ENCODE data around the gene JAM3. TPM values are rescaled to one million over a fixed set of nuclear protein-coding genes. Genes with fewer than 3 reads are reported as not detected.

JAM3 gene
- 9.0 and 14.5 TPM in 2 replicates for total RNA-seq (2021)
- Bru-seq, nascent RNA = percentile 49 among the genes with signal in this experiment
- BruChase-seq, experiment 1, labeled RNA remaining after a 2-hour chase = percentile 51 among the genes with signal in this experiment
- percentile 56 among the genes with signal in this experiment for BruChase-seq, experiment 2, labeled RNA remaining after a 6-hour chase
- long read RNA-seq, transcript JAM3-201 (9 exons, 3,912 nt) = major isoform, 38 of 43 reads
- long read RNA-seq, partial matches to known transcripts = 2 of 43 reads
- long read RNA-seq, other reads (novel, unspliced or antisense) = 3 of 43 reads

DNA sequence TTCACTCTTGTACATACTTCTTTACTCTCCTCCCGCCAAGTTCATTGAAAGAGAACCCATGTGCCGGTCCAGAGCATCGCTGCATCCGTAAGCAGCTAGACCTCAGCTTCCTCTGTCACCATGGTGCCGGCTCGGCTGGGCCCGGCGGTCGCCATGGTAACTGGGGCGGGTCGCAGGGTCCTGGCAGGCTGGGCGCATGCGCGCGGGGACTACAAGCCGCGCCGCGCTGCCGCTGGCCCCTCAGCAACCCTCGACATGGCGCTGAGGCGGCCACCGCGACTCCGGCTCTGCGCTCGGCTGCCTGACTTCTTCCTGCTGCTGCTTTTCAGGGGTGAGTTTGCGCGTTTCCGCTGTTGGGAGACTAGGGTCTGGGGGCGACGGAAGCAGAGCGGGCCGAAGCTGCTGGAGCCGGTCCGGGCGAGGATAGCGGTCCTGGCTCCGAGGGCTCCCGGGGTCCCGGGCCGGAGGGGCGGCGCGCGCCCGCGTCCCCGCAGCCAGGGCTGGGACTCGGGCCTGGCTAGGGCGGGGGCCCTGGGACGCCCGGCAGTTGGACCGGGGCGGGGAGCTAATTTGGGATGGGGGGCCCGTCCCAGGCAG lies at the start of gene JAM3:
Gene JAM3, plus strand, starts transcription at position 244 of the 597 bp plus-strand sequence. Its CDS starts 12 bp downstream, at position 256.
- TF ChIP-seq EZH2 (IDR thresholded peaks at IDR 0.05; ENCODE audit: borderline replicate concordance, low read depth, low read length, poor library complexity, severe bottlenecking) (no peak), CTCF (conservative IDR thresholded peaks at IDR 0.05; ENCODE audit: low read depth, low read length) (no peak)
- peaks cover 57% of the 10 kb centered on the region for H3K27me3 ChIP-seq (replicated peaks; ENCODE audit: insufficient read depth, low read depth, low read length, poor library complexity)
- H3K4me1 ChIP-seq (ENCODE audit: insufficient read depth, low read length, poor library complexity, severe bottlenecking) = peaks cover 9% of the 10 kb centered on the region
- ChIA-PET POLR2A (ENCODE audit: low non-redundant PET) (interaction anchor here (0.6 kb wide), 1 partner anchor 9 kb away, joined by 25 read pairs; no protein-coding TSS in a partner anchor), CTCF (no interaction called here)
- no TSS peak for BruUV-seq (replicated peaks)
- no peak within 1 kb of the TSS for H3K27ac ChIP-seq (ENCODE audit: low read depth, low read length, poor library complexity, severe bottlenecking)
- H3K36me3 ChIP-seq (ENCODE audit: insufficient read depth, low read length, poor library complexity, severe bottlenecking) = no peaks in the 10 kb centered on the region
- peak within 1 kb of the TSS; percentile 68 for H3K4me3 ChIP-seq (ENCODE audit: low read depth, low read length, poor library complexity, severe bottlenecking)
- DNase-seq (ENCODE audit: low spot score) = peak; percentile 95
- H3K9me3 ChIP-seq (ENCODE audit: low read depth, low read length, poor library complexity, severe bottlenecking) = no peaks in the 10 kb centered on the region
- intact Hi-C loops (cut with micrococcal nuclease; ENCODE audit: unreplicated experiment) = no loop called here

DNA sequence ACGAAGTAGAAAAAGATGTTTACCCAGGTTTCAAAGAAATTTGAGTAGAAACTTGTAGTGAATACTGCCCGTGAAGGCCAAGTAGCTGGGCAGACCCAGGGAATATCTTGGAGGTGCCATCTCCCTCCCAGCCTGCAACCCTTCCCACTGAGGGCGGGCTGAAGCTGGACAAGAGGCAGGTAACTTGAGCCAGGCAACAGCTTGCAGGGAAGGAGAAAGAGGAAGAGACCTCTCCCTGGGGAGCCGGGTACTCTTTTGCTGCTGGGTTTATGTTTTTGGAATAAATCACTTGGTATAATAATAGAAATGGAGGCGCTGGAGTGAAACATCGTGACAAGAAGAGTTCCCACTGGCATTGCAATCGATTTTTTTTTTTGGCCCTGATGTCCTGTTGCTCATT lies 49.4 kb upstream of the JAM3 start:
- DNase-seq (ENCODE audit: low spot score) = no peak
- ChIA-PET POLR2A (ENCODE audit: low non-redundant PET) (no interaction called here), CTCF (no interaction called here)
- BruUV-seq (replicated peaks) = no TSS peak
- intact Hi-C loops (cut with micrococcal nuclease; ENCODE audit: unreplicated experiment) = no loop called here
- no peak overlapping the region for H3K4me3 ChIP-seq (ENCODE audit: low read depth, low read length, poor library complexity, severe bottlenecking)
- H3K36me3 ChIP-seq (ENCODE audit: insufficient read depth, low read length, poor library complexity, severe bottlenecking) = no peaks in the 10 kb centered on the region
- H3K4me1 ChIP-seq (ENCODE audit: insufficient read depth, low read length, poor library complexity, severe bottlenecking) = no peaks in the 10 kb centered on the region
- no peak overlapping the region for H3K27ac ChIP-seq (ENCODE audit: low read depth, low read length, poor library complexity, severe bottlenecking)
- no peak for TF ChIP-seq CTCF (conservative IDR thresholded peaks at IDR 0.05; ENCODE audit: low read depth, low read length)
- no peak for TF ChIP-seq EZH2 (IDR thresholded peaks at IDR 0.05; ENCODE audit: borderline replicate concordance, low read depth, low read length, poor library complexity, severe bottlenecking)
- peaks cover 43% of the 10 kb centered on the region for H3K27me3 ChIP-seq (replicated peaks; ENCODE audit: insufficient read depth, low read depth, low read length, poor library complexity)
- no peaks in the 10 kb centered on the region for H3K9me3 ChIP-seq (ENCODE audit: low read depth, low read length, poor library complexity, severe bottlenecking)

DNA sequence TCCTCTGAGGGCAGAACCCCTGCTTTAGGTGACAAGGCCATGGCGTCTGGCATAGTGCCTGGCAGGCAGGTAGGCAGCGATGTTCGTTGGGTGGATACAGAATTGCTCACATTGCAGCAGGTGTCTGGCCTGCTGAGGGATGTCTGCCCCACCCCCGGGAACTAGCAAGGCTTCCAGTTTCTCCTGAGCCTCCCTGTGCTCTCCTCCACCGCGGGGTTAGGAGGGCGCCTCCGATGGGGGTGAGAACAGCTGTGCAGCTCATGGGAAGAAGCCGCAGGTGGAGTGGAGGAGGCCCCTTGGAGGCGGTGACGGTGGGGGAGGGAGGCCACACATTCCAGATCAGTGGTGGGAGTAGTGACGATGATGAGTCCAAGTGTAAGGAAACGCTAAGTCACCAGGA lies 48.3 kb upstream of the JAM3 start:
- DNase-seq (ENCODE audit: low spot score) = no peak
- no peak overlapping the region for H3K27ac ChIP-seq (ENCODE audit: low read depth, low read length, poor library complexity, severe bottlenecking)
- H3K4me3 ChIP-seq (ENCODE audit: low read depth, low read length, poor library complexity, severe bottlenecking) = no peak overlapping the region
- no TSS peak for BruUV-seq (replicated peaks)
- peaks cover 40% of the 10 kb centered on the region for H3K27me3 ChIP-seq (replicated peaks; ENCODE audit: insufficient read depth, low read depth, low read length, poor library complexity)
- CTCF ChIA-PET = no interaction called here
- H3K36me3 ChIP-seq (ENCODE audit: insufficient read depth, low read length, poor library complexity, severe bottlenecking) = no peaks in the 10 kb centered on the region
- TF ChIP-seq EZH2 (IDR thresholded peaks at IDR 0.05; ENCODE audit: borderline replicate concordance, low read depth, low read length, poor library complexity, severe bottlenecking) = no peak
- no peak for TF ChIP-seq CTCF (conservative IDR thresholded peaks at IDR 0.05; ENCODE audit: low read depth, low read length)
- no peaks in the 10 kb centered on the region for H3K4me1 ChIP-seq (ENCODE audit: insufficient read depth, low read length, poor library complexity, severe bottlenecking)
- intact Hi-C loops (cut with micrococcal nuclease; ENCODE audit: unreplicated experiment) = no loop called here
- POLR2A ChIA-PET (ENCODE audit: low non-redundant PET) = no interaction called here
- H3K9me3 ChIP-seq (ENCODE audit: low read depth, low read length, poor library complexity, severe bottlenecking) = no peaks in the 10 kb centered on the region

Measured in A673 (cell line).